Measurements from ENCODE around the gene AKT3. TPM values are rescaled to one million over a fixed set of nuclear protein-coding genes. Genes with fewer than 3 reads are reported as not detected.

Gene AKT3
- total RNA-seq, 3 donors from 2014 or later (not counting 1 experiment from before 2014, with no cell fraction given), result 135 to 157 (median 136) TPM

DNA sequence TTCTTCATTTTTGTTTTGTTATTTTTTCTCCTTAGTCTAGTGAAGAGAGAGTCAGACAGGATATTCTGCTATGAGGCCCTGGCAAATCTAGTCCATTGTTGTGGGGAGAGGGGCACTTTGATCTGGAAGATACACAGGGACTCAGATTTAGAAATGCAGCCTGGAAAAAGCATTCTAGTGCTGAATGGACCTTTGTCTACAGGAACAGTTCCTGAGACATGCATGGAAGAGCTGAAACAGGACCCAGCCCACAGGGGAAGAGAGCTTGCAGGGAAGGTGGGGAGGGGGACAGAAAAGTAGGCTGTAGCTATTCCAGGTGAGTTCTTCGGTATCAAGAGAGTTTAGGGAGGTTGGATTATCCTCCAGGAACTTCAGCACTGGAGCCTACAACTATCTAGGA, 98.5 kb downstream of the AKT3 start:
- Mint-ChIP-seq H3K4me1 (peaks cover 34 to 42% of the 10 kb centered on the region in 2 donors), H3K27me3 (ENCODE audit: low read depth in 2 of 2) (no peaks in the 10 kb centered on the region), H3K27ac (peak overlapping the region in 1 of 2 donors; percentile 34), H3K9me3 (no peaks in the 10 kb centered on the region), H3K4me3 (no peak overlapping the region), H3K36me3 (no peaks in the 10 kb centered on the region)
- no peak overlapping the region for H3K27ac ChIP-seq (ENCODE audit: low read length)
- H3K4me1 ChIP-seq (ENCODE audit: control insufficient read depth, insufficient read depth, low read length), result no peaks in the 10 kb centered on the region
- no peak overlapping the region for H3K4me3 ChIP-seq (ENCODE audit: low read length)
- intact Hi-C loops (cut with micrococcal nuclease), result no loop called here
- no peak for DNase-seq
- H3K27me3 ChIP-seq (ENCODE audit: control insufficient read depth, insufficient read depth, low read length), result no peaks in the 10 kb centered on the region
- TF ChIP-seq, protein P1, sequence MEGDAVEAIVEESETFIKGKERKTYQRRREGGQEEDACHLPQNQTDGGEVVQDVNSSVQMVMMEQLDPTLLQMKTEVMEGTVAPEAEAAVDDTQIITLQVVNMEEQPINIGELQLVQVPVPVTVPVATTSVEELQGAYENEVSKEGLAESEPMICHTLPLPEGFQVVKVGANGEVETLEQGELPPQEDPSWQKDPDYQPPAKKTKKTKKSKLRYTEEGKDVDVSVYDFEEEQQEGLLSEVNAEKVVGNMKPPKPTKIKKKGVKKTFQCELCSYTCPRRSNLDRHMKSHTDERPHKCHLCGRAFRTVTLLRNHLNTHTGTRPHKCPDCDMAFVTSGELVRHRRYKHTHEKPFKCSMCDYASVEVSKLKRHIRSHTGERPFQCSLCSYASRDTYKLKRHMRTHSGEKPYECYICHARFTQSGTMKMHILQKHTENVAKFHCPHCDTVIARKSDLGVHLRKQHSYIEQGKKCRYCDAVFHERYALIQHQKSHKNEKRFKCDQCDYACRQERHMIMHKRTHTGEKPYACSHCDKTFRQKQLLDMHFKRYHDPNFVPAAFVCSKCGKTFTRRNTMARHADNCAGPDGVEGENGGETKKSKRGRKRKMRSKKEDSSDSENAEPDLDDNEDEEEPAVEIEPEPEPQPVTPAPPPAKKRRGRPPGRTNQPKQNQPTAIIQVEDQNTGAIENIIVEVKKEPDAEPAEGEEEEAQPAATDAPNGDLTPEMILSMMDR (IDR thresholded peaks at IDR 0.05), result no peak
- no peaks in the 10 kb centered on the region for H3K36me3 ChIP-seq (ENCODE audit: control insufficient read depth, insufficient read depth, low read length)
- no peaks in the 10 kb centered on the region for H3K9me3 ChIP-seq (ENCODE audit: control insufficient read depth, insufficient read depth, low read length)
- no CpG with 5 or more reads among the region's 1 CpG for WGBS (ENCODE audit: insufficient coverage)
- no peak for ATAC-seq

GRCh38 chr1:243748706-243749283, 101.2 kb downstream of the AKT3 start:
- no peaks in the 10 kb centered on the region for H3K27me3 ChIP-seq (ENCODE audit: control insufficient read depth, insufficient read depth, low read length)
- H3K27ac ChIP-seq (ENCODE audit: low read length), result no peak overlapping the region
- intact Hi-C loops (cut with micrococcal nuclease), result loop anchor here (1.0 to 2.0 kb wide), 3 partner anchors 35 to 404 kb away; no protein-coding TSS in a partner anchor
- H3K27ac Mint-ChIP-seq, result peak overlapping the region in 1 of 2 donors; percentile 58
- ATAC-seq (peak; percentile 94 to 100 (median 100)), DNase-seq (peak in 1 of 2 donors; percentile 79)
- no peaks in the 10 kb centered on the region for H3K36me3 ChIP-seq (ENCODE audit: control insufficient read depth, insufficient read depth, low read length)
- H3K4me1 Mint-ChIP-seq, result peaks cover 13 to 23% of the 10 kb centered on the region in 2 donors
- H3K36me3 Mint-ChIP-seq, result no peaks in the 10 kb centered on the region
- H3K4me1 ChIP-seq (ENCODE audit: control insufficient read depth, insufficient read depth, low read length), result no peaks in the 10 kb centered on the region
- 33% methylated on average over 3 of the region's 3 CpGs for WGBS (ENCODE audit: insufficient coverage)
- H3K4me3 Mint-ChIP-seq, result no peak overlapping the region
- H3K4me3 ChIP-seq (ENCODE audit: low read length), result no peak overlapping the region
- TF ChIP-seq, protein P1 (IDR thresholded peaks at IDR 0.05), result peak; percentile 76
- H3K9me3 Mint-ChIP-seq, result no peaks in the 10 kb centered on the region
- no peaks in the 10 kb centered on the region for H3K27me3 Mint-ChIP-seq (ENCODE audit: low read depth in 2 of 2)
- H3K9me3 ChIP-seq (ENCODE audit: control insufficient read depth, insufficient read depth, low read length), result no peaks in the 10 kb centered on the region

GRCh38 chr1:243748227-243748626, 101.8 kb downstream of the AKT3 start:
- Histone ChIP-seq H3K4me3 (ENCODE audit: low read length) (no peak overlapping the region), H3K27me3 (ENCODE audit: control insufficient read depth, insufficient read depth, low read length) (no peaks in the 10 kb centered on the region), H3K36me3 (ENCODE audit: control insufficient read depth, insufficient read depth, low read length) (no peaks in the 10 kb centered on the region), H3K9me3 (ENCODE audit: control insufficient read depth, insufficient read depth, low read length) (no peaks in the 10 kb centered on the region), H3K4me1 (ENCODE audit: control insufficient read depth, insufficient read depth, low read length) (no peaks in the 10 kb centered on the region), H3K27ac (ENCODE audit: low read length) (no peak overlapping the region)
- Mint-ChIP-seq H3K36me3 (no peaks in the 10 kb centered on the region), H3K27ac (no peak overlapping the region), H3K4me1 (peaks cover 7 to 20% of the 10 kb centered on the region in 2 donors), H3K27me3 (ENCODE audit: low read depth in 2 of 2) (no peaks in the 10 kb centered on the region), H3K9me3 (no peaks in the 10 kb centered on the region), H3K4me3 (no peak overlapping the region)
- no peak for DNase-seq
- no peak for ATAC-seq
- TF ChIP-seq, protein P1 (IDR thresholded peaks at IDR 0.05), result no peak
- intact Hi-C loops (cut with micrococcal nuclease), result loop anchor here (1.0 to 2.0 kb wide), 3 partner anchors 35 to 404 kb away; no protein-coding TSS in a partner anchor

GRCh38 chr1:243746751-243747150, 103.3 kb downstream of the AKT3 start:
- TF ChIP-seq, protein P1 (IDR thresholded peaks at IDR 0.05), result no peak
- H3K9me3 ChIP-seq (ENCODE audit: control insufficient read depth, insufficient read depth, low read length), result no peaks in the 10 kb centered on the region
- Mint-ChIP-seq H3K9me3 (no peaks in the 10 kb centered on the region), H3K27ac (no peak overlapping the region), H3K4me3 (no peak overlapping the region), H3K36me3 (no peaks in the 10 kb centered on the region), H3K27me3 (ENCODE audit: low read depth in 2 of 2) (no peaks in the 10 kb centered on the region), H3K4me1 (peaks cover 7 to 26% of the 10 kb centered on the region in 2 donors)
- H3K36me3 ChIP-seq (ENCODE audit: control insufficient read depth, insufficient read depth, low read length), result no peaks in the 10 kb centered on the region
- no peak overlapping the region for H3K27ac ChIP-seq (ENCODE audit: low read length)
- no peaks in the 10 kb centered on the region for H3K27me3 ChIP-seq (ENCODE audit: control insufficient read depth, insufficient read depth, low read length)
- no peaks in the 10 kb centered on the region for H3K4me1 ChIP-seq (ENCODE audit: control insufficient read depth, insufficient read depth, low read length)
- DNase-seq (no peak), ATAC-seq (no peak)
- no peak overlapping the region for H3K4me3 ChIP-seq (ENCODE audit: low read length)
- intact Hi-C loops (cut with micrococcal nuclease), result no loop called here
